Measurements from ENCODE around the gene GIGYF1. TPM values are rescaled to one million over a fixed set of nuclear protein-coding genes. Genes with fewer than 3 reads are reported as not detected.

The GIGYF1 gene
- total and polyA plus RNA-seq, 2 of the 13 experiments (the other 11 are each of a cell fraction or from before 2014, with no cell fraction given) = 7.6 to 16.1 TPM

DNA sequence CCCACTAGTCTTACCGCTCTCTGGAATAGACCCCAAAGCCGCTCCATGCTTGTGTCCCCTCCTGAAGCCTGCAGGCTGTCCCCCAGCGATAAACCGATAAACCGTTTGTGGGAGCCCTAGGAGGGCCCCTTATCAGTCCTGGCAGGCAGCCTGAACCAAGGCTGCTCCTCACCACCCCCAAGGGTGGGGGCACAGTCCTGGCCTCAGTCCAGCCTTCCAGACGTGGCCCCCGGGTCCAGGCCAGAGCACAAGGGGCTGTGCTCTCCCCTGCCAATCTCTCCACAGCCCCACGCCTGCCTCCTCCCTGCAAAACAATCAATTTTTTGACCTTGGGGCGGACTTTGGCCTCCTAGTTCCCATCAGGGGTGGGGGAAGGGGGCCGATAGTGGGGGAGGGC is 52.6 kb downstream of the GIGYF1 start, which contains the start of gene TFR2 (continued):
- TF ChIP-seq UBTF (CRISPR knock-in tag; IDR thresholded peaks at IDR 0.05) = no peak; the same call in 1 of the 2 replicates
- TF ChIP-seq ADNP (CRISPR knock-in tag; IDR thresholded peaks at IDR 0.05) = no peak
- peak; percentile 54; the same call in 1 of the 2 replicates for TF ChIP-seq KDM4B (CRISPR knock-in tag; IDR thresholded peaks at IDR 0.05)
- TF ChIP-seq RARG (CRISPR knock-in tag; IDR thresholded peaks at IDR 0.05; ENCODE audit: low read depth) = no peak
- TF ChIP-seq, protein P1, sequence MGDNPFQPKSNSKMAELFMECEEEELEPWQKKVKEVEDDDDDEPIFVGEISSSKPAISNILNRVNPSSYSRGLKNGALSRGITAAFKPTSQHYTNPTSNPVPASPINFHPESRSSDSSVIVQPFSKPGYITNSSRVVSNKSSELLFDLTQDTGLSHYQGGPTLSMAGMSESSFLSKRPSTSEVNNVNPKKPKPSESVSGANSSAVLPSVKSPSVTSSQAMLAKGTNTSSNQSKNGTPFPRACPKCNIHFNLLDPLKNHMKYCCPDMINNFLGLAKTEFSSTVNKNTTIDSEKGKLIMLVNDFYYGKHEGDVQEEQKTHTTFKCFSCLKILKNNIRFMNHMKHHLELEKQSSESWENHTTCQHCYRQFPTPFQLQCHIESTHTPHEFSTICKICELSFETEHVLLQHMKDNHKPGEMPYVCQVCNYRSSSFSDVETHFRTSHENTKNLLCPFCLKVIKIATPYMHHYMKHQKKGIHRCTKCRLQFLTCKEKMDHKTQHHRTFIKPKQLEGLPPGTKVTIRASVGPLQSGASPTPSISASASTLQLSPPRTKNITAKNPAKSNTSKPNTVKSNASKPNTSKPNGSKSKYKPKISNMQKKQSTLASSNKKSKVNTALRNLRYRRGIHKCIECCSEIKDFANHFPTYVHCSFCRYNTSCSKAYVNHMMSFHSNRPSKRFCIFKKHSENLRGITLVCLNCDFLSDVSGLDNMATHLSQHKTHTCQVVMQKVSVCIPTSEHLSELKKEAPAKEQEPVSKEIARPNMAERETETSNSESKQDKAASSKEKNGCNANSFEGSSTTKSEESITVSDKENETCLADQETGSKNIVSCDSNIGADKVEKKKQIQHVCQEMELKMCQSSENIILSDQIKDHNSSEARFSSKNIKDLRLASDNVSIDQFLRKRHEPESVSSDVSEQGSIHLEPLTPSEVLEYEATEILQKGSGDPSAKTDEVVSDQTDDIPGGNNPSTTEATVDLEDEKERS (CRISPR knock-in tag; IDR thresholded peaks at IDR 0.05) = no peak
- no peak for TF ChIP-seq KDM1A (CRISPR knock-in tag; IDR thresholded peaks at IDR 0.05)
- TF ChIP-seq KLF15 (CRISPR knock-in tag; IDR thresholded peaks at IDR 0.05; ENCODE audit: borderline replicate concordance) = no peak
- TF ChIP-seq PRDM4 (CRISPR knock-in tag; IDR thresholded peaks at IDR 0.05; ENCODE audit: borderline replicate concordance) = no peak
- TF ChIP-seq, protein P2, sequence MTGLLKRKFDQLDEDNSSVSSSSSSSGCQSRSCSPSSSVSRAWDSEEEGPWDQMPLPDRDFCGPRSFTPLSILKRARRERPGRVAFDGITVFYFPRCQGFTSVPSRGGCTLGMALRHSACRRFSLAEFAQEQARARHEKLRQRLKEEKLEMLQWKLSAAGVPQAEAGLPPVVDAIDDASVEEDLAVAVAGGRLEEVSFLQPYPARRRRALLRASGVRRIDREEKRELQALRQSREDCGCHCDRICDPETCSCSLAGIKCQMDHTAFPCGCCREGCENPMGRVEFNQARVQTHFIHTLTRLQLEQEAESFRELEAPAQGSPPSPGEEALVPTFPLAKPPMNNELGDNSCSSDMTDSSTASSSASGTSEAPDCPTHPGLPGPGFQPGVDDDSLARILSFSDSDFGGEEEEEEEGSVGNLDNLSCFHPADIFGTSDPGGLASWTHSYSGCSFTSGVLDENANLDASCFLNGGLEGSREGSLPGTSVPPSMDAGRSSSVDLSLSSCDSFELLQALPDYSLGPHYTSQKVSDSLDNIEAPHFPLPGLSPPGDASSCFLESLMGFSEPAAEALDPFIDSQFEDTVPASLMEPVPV (CRISPR knock-in tag; IDR thresholded peaks at IDR 0.05) = no peak
- 0 out of 2 replicates have a peak, but pooled peaks have one; percentile 62 for TF ChIP-seq HOXA3 (CRISPR knock-in tag; IDR thresholded peaks at IDR 0.05)
- TF ChIP-seq KAT8 (CRISPR knock-in tag; IDR thresholded peaks at IDR 0.05) = 0 out of 2 replicates have a peak, but pooled peaks have one; percentile 47
- no peak for TF ChIP-seq STAG1 (CRISPR knock-in tag; IDR thresholded peaks at IDR 0.05)
- TF ChIP-seq RNF2 (conservative IDR thresholded peaks at IDR 0.05; ENCODE audit: low read depth) = no peak
- no peak for TF ChIP-seq ZMYM3 (CRISPR knock-in tag; IDR thresholded peaks at IDR 0.05)
- no peak; the same call in 1 of the 2 replicates for TF ChIP-seq TBX2 (CRISPR knock-in tag; IDR thresholded peaks at IDR 0.05; ENCODE audit: borderline replicate concordance)
- TF ChIP-seq SUZ12 (IDR thresholded peaks at IDR 0.05; ENCODE audit: low read depth, low read length) = no peak
- TF ChIP-seq EZH2 (conservative IDR thresholded peaks at IDR 0.05; ENCODE audit: low read depth, low read length) = no peak
- TF ChIP-seq ZNF790 (CRISPR knock-in tag; IDR thresholded peaks at IDR 0.05; ENCODE audit: borderline replicate concordance) = no peak
- TF ChIP-seq ZNF558 (CRISPR knock-in tag; IDR thresholded peaks at IDR 0.05; ENCODE audit: borderline replicate concordance) = 0 out of 2 replicates have a peak, but pooled peaks have one; percentile 28
- TF ChIP-seq NAIF1 (CRISPR knock-in tag; IDR thresholded peaks at IDR 0.05; ENCODE audit: borderline replicate concordance) = no peak

Measured in HepG2 (cell line).